ENCODE data around the gene GPR39.

GPR39 gene

DNA sequence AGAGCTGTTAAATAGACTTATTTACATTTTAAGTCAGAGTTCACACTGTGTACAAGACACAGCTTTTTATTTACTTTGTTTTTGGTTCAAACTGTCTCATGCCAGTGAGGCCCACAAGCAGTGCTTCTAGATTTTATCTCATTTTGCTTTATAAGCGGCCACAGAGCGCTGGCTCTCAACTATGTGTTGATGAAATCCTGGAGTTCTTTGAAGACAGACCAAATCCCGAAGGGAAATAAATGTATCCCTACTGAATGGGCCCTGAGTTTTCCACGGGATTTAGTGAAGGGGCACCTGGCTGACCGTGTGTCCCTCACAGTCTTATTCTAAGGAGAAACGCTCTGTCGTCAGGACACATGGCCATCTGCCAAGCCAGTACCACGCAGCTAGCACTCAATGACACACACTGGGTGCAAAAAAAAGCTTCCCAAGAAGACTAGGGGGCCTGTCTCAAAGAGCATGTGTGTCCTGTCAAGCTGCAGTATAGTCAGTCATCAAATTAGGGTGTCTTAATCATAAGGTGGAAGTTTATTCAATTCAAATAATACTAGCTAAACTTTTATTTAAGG is 230.0 kb downstream of the GPR39 start:
- no peak for FAIRE-seq

DNA sequence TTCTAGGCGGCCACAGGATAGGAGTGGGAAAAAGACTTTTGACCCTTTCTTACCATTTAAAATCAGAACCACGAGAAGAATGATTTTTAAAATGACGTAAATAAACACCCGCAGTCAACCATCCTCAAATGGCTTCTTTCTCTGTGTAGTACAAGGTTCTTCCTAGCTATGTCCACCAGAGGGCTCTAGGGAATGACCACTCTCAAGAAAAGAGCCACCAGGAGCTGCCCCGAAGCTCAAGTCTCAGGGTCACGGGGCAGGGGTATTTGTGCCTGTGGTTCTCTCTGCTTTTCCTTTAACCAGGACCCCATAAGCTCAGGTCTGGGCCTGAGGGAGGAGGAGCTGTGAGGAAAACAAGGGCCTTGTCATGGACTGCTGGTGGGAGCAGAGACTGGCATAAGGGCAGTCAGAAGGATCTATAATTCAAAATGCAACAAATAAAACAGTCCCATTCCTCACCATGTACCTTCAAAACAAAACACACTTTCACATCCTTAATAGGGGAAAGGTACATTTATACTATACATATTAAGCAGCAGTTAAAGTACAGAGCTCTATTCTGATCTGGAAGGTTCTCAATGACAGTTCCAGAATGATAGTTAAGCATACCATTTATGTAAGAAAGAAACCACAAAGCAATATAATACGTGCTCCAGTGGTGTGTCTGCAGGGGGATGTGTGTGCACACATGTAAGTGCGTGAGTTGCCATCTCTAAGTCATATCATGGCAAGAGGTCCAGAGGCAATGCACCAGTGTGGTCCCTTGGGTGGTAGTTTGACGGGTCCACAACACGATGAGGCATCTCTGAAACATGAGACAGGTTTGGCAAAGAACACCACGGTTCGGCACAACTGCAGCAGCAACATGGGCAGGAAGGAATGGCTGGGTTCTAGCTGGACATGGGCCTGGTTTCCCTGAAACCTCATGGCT is 234.8 kb downstream of the GPR39 start:
- FAIRE-seq, result no peak

- no peak for FAIRE-seq
Measured at GRCh38 chr2:132652474-132652873, 235.9 kb downstream of the GPR39 start.

DNA sequence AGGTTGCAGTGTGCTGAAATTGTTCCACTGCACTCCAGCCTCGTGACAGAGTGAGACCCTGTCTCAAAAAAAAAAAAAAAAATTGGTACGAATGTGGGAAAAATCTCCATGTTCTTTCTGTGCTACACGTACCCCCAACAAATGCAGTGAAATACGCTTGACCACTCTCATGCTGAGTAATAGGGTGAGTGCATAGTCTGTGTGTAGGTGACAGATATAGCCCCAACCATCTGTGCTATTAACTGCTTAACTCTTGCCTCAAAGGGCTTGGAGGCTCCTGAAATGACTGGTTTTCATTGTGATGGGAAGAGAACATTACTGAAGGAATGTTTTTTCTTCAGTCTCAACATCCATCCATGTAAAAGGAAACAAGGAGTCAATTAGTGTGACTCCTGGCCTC is 237.7 kb downstream of the GPR39 start:
- no peak for FAIRE-seq

GRCh38 chr2:132654968-132655367 is 238.4 kb downstream of the GPR39 start:
- FAIRE-seq, result no peak

- no peak for FAIRE-seq
Measured at GRCh38 chr2:132656266-132656975, 239.8 kb downstream of the GPR39 start.

GRCh38 chr2:132659331-132659730 is 242.7 kb downstream of the GPR39 start:
- FAIRE-seq, result no peak

GRCh38 chr2:132662732-132663131 is 246.1 kb downstream of the GPR39 start:
- FAIRE-seq, result no peak

DNA sequence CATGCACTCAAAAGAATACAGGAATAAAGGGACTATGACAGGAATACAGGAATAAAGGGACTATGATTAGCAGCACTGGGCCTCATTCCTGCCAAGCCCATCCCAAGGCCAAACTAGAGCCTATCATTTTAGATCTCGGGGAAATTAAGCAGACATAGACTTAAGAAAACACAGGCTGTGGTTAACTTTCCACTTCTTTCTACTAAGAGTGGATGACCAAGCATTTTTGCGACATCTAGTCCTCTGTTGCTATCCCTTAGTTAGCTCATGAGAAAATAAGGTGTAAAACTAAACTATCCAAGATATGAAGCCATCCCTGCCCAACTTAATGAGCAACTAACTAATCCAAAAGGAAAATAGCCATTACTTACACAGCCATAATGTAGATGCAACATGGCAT is 247.5 kb downstream of the GPR39 start:
- FAIRE-seq, result no peak

- no peak for FAIRE-seq
Measured at GRCh38 chr2:132665401-132666140, 249.0 kb downstream of the GPR39 start.

DNA sequence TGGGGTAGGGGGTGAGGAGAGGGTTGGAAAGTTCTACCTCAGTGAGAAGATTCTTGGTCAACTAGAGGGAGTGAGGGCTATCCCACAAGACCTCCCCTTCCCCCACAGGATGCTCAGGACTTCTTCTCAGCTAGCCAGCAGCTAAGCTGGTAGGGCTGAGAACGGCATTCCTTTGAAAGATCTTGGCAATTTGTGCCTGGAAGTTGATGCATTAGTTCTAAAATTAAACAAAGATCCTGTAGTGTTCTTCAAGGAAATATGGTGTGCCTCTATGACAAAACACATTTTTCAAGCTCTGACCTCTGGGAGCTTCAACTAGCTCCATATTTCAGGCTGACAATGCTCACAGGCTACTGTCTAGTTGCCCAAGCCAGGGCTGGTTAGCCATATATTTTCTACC is 251.1 kb downstream of the GPR39 start:
- FAIRE-seq, result no peak

DNA sequence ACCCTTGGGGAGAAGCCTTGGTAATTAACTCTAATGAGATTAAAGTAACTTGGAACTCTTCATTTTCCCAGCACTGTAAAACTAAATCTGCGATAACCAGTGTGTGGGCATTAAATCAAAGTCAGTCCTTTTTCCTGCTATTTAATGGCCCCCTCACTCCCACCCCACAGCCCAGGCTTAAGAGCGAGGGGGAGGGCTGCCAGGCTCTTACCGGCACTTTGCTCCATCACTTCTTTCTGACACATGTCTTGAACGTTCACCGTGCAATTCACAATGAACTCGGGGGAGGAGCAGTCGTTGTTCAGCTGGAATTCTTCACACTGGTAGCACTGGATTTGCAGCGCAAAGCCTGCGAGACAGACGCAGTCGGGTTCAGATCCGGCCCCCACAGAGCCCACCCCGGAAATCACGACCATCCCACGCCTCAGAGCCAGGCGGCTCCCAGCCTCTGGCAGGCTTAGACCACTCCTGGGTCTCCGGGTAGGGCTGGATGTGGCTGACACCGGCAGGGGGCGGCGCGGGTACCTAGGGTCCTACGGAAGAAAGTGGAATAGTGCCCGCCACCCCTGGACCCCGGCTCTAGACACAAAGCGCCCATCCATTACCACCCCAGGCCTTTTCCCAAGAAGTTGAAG is 251.7 kb downstream of the GPR39 start:
- FAIRE-seq, result no peak

- FAIRE-seq, result no peak
Measured at GRCh38 chr2:132668987-132669907, 252.6 kb downstream of the GPR39 start.

DNA sequence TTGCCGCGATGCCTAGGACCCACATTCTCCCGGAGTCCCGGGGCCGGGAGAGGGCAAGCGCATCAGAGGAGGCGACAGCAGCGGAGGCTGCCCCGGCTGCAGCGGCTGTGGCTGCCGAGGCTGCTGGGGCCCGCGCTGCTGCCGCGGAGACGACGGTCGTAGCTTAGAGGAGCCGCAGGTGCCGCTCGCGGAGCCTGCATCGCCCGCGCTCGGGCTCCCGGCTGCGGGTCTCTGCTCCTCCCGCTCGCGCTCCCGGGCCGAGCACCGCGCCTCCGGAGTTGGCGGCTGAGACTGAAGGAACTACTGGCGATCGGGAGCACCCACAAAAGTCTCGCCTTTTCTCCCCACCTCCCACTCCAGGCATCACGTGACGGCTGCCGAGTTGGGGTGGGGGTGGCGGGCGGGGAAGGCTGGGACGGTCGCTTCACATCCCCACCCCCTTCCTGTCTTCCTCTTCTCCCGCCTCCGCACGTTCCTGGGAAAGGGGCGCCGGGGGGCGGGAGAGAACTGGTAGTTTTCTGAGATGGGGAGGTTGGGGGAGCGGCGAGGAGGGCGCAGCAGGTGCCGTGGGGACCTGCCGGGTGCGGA is 253.4 kb downstream of the GPR39 start, which contains the start of gene LYPD1:
LYPD1 (minus strand) TSS at position 298 of the 588 bp plus-strand sequence; CDS start at position 25, 273 bp downstream.
- no peak for FAIRE-seq

- FAIRE-seq, result no peak
Measured at GRCh38 chr2:132670496-132671150, 254.0 kb downstream of the GPR39 start.

DNA sequence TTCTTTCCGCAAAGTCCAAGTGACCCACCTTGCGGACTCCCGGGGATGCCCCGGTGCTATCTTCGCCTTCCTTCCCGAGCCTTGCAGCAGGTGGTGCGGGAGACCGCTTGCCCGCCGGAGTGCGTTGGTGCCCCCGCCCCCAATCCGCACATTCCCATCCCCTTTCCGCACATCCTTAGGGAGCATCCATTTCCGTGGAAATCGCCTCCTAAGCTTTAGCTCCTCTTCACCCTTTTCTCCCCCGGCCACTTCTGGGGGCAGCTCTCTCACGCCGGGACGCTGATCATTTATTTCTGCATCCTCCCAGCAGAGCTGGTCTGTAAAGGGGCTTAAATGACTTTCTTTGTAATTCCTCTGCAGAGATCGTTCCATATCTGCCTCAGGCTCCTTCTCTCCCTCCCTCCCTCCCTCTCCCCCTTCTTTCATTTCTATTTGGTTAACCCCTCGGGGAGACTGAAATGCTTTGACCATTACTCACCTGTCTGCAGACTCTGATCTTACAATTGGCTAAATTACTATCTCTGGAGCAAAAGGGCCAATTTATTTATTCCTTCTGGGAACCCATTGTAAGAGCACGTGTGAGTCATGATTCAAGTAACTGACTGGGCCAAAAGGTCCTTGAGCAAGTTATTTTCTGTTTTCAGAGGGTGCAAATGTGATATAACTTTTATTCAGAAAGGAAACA is 254.7 kb downstream of the GPR39 start:
- no peak for FAIRE-seq

GRCh38 chr2:132676999-132677398 is 260.4 kb downstream of the GPR39 start:
- FAIRE-seq, result no peak

GRCh38 chr2:132677661-132678060 is 261.1 kb downstream of the GPR39 start:
- no peak for FAIRE-seq

DNA sequence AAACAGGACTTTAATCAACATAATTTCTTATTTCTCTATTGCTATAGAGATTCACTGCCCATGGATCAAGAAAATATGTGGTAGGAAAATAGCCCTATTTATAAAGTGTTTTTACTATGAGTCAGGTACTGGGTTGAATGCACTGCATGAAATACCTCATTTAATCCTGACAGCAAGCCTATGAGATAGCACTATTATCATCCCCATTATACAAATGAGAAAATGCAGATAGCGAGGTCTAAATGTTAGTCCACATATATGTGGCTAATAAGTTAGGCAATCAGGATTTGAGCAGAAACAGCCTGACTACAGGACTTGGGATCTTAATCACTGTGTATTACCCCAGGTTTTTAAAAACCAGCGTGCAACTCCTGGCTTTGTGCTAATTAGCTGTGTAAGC is 261.9 kb downstream of the GPR39 start:
- no peak for FAIRE-seq

GRCh38 chr2:132680544-132680943 is 263.9 kb downstream of the GPR39 start:
- no peak for FAIRE-seq
